Effector CD8-positive, alpha-beta T cell (primary cell): ENCODE data around the gene BLACAT1.
"Not testable (repeated sequence)": the region's sequence is repeated elsewhere in the genome, so short reads cannot be mapped to it uniquely, and the experiment has no call there.

ENCODE experiments used
- DNase-seq: peaks from one replicate; lab custom pipeline; 2025; lab: John Stamatoyannopoulos, UW

The BLACAT1 gene

DNA sequence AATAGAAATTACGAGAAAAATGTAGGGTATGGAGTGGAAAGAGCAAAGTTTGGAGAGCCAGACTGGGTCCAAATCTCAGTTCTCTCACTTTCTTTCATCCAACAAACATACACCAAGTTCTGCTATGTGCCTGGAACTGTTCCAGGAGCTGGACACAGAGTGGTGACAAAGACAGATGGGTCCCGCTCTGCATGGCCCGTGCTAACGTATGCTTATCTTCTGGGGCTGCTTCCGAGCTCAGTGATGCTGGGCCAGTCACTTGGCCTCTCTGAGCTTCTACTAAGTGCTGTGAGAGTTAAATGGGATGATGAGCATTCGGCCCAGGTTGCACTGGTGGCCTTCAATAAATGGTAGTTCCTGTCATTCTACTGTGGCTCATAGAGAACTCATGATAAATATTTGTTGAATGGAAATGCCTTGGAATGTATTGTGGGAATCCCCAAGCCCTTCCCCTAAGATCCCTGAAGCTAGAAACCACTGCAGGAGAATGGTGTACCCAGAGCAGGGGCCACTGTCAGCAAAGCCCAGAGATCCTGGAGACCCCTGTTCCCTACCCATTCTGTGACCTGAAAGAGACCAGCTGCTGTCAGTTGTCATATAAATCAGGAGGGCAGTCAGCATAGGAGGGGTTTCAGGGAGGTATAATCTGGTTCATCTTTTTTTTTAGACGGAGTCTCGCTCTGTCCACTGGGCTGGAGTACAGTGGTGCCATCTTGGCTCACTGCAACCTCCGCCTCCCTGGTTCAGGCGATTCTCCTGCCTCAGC is 37.8 kb downstream of the BLACAT1 start:
- DNase-seq: no peak

DNA sequence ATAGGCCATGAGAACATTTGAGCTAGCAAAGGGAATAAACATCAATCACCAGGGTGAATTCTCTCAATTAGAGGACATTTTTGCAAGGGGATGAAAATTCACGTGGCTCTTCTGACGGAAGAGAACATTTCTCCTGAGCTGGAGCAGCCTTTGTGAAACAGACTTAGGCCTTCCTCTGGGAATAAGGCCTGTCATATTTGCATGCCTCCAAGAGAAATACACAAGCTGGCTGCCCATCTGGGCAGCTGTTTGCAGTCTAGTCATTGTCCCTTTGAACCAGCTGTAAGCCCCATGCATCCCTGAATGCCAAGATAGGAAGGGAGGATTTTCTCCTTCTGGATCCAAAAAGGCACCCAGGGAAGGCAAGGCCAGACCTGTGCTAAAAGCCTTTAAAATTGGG is 39.5 kb downstream of the BLACAT1 start:
- DNase-seq: no peak

- DNase-seq: no peak
Observed at GRCh38 chr1:205410581-205411298, 45.1 kb downstream of the BLACAT1 start.

DNA sequence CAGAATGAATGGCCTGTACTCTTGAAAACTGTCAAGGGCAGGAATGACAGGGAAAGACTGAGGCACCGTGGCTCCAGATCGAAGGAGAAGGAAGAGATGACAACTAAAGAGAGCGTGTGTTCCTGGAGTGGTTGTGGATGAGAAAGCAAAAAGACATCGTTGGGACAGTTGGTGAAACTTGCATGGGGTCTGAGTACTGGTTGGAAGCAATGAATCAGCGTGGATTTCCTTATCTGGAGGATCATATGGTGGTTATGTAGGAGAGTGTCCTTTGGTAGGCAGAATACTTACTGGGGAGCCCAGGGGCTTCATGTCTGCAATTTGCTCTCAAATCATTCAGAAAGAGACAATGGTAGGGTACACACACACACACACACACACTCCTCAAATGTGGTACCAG is 47.9 kb downstream of the BLACAT1 start:
- DNase-seq: no peak

- DNase-seq: not testable (repeated sequence)
Observed at GRCh38 chr1:205406252-205406651, 49.6 kb downstream of the BLACAT1 start.
